HEK293T (cell line): Measurements from ENCODE around the gene SAFB.

ENCODE experiments used
- CTCF ChIA-PET: fragments of 350-600 bp; formaldehyde crosslinking; extraction: SDS; loops from one replicate; lab custom pipeline; 2021; ENCODE audit warnings: antibody characterized with exemption, inconsistent platforms; lab: Yijun Ruan, JAX
- POLR2A ChIA-PET: fragments of 350-600 bp; formaldehyde crosslinking; extraction: SDS; loops from one replicate; lab custom pipeline; 2020; ENCODE audit warnings: antibody characterized with exemption, inconsistent platforms; lab: Yijun Ruan, JAX
- DNase-seq: peaks from one replicate; pipeline ENCODE4 v3.0.0; 2012; ENCODE audit warnings: mixed read lengths; ENCODE audit errors: extremely low spot score
- ARNT ChIP-seq: fragments of 450-650 bp; IDR thresholded peaks from 2 replicates; pipeline ENCODE4 v1.6.1; 2017; ENCODE audit warnings: mild to moderate bottlenecking
- BHLHE40 ChIP-seq: fragments of 450-650 bp; IDR thresholded peaks from 2 replicates; pipeline ENCODE4 v1.6.1; 2016; ENCODE audit warnings: mild to moderate bottlenecking, moderate library complexity, borderline replicate concordance
- CTBP1 ChIP-seq: fragments of 450-650 bp; IDR thresholded peaks from 2 replicates; pipeline ENCODE4 v1.6.1; 2016; ENCODE audit warnings: borderline replicate concordance
- ELF4 ChIP-seq: fragments of 450-650 bp; IDR thresholded peaks from 2 replicates; pipeline ENCODE4 v1.6.1; 2017; ENCODE audit warnings: antibody characterized with exemption
- FOXA1 ChIP-seq: fragments of 450-650 bp; IDR thresholded peaks from 2 replicates; pipeline ENCODE4 v1.6.1; 2016; ENCODE audit warnings: mild to moderate bottlenecking
- FOXK2 ChIP-seq: fragments of 450-650 bp; IDR thresholded peaks from 2 replicates; pipeline ENCODE4 v1.6.1; 2016; ENCODE audit warnings: mild to moderate bottlenecking
- FOXM1 ChIP-seq: fragments of 450-650 bp; IDR thresholded peaks from 2 replicates; pipeline ENCODE4 v1.6.1; 2017; ENCODE audit warnings: mild to moderate bottlenecking, borderline replicate concordance
- HDGF ChIP-seq: fragments of 450-650 bp; IDR thresholded peaks from 2 replicates; pipeline ENCODE4 v1.6.1; 2017; ENCODE audit warnings: antibody characterized with exemption, borderline replicate concordance
- L3MBTL2 ChIP-seq: fragments of 450-650 bp; conservative IDR thresholded peaks from 2 replicates; pipeline ENCODE4 v1.6.1; 2016; ENCODE audit warnings: mild to moderate bottlenecking
- LEF1 ChIP-seq: fragments of 450-650 bp; IDR thresholded peaks from 2 replicates; pipeline ENCODE4 v1.6.1; 2017; ENCODE audit warnings: mild to moderate bottlenecking, borderline replicate concordance
- NFRKB ChIP-seq: fragments of 450-650 bp; IDR thresholded peaks from 2 replicates; pipeline ENCODE4 v1.6.1; 2016; ENCODE audit warnings: mild to moderate bottlenecking, moderate library complexity
- PKNOX1 ChIP-seq: fragments of 450-650 bp; IDR thresholded peaks from 2 replicates; pipeline ENCODE4 v1.6.1; 2016
- SP1 ChIP-seq: fragments of 450-650 bp; IDR thresholded peaks from 2 replicates; pipeline ENCODE4 v1.6.1; 2017
- SUZ12 ChIP-seq: fragments of 450-650 bp; IDR thresholded peaks from 2 replicates; pipeline ENCODE4 v1.6.1; 2016; ENCODE audit warnings: mild to moderate bottlenecking
- TARDBP ChIP-seq: fragments of 450-650 bp; IDR thresholded peaks from 2 replicates; pipeline ENCODE4 v1.6.1; 2016
- ZNF384 ChIP-seq: fragments of 450-650 bp; IDR thresholded peaks from 2 replicates; pipeline ENCODE4 v1.6.1; 2016

The SAFB gene

GRCh38 chr19:5627395-5627904 is 4.6 kb downstream of the SAFB start:
- TF ChIP-seq PKNOX1, result no peak
- ChIA-PET CTCF (no interaction called here), POLR2A (interaction anchor here (0.9 kb wide), 1 partner anchor 62 kb away, joined by 3 read pairs; the partner anchor contains the start of gene RPL36)
- DNase-seq, result no peak

GRCh38 chr19:5628461-5628860 is 5.6 kb downstream of the SAFB start:
- no peak for DNase-seq
- CTCF ChIA-PET, result no interaction called here
- POLR2A ChIA-PET, result no interaction called here
- TF ChIP-seq L3MBTL2, result no peak

GRCh38 chr19:5628919-5629481 is 6.1 kb downstream of the SAFB start:
- ChIA-PET POLR2A (interaction anchor here (0.9 kb wide), 1 partner anchor 61 kb away, joined by 5 read pairs; the partner anchor contains the start of gene RPL36), CTCF (no interaction called here)
- no peak for TF ChIP-seq SP1
- no peak for TF ChIP-seq BHLHE40
- TF ChIP-seq ARNT, result no peak
- no peak for TF ChIP-seq TARDBP
- TF ChIP-seq CTBP1, result no peak
- TF ChIP-seq LEF1, result no peak
- TF ChIP-seq ZNF384, result no peak
- TF ChIP-seq SUZ12, result no peak
- TF ChIP-seq ELF4, result no peak
- TF ChIP-seq NFRKB, result no peak
- TF ChIP-seq FOXM1, result no peak
- TF ChIP-seq PKNOX1, result no peak
- TF ChIP-seq FOXA1, result no peak
- TF ChIP-seq L3MBTL2, result no peak
- TF ChIP-seq HDGF, result no peak
- no peak for TF ChIP-seq FOXK2
- no peak for DNase-seq

GRCh38 chr19:5631567-5632240 is 8.8 kb downstream of the SAFB start:
- ChIA-PET CTCF (interaction anchor here (0.9 kb wide), 1 partner anchor 19 kb away, joined by 3 read pairs; no protein-coding TSS in a partner anchor), POLR2A (interaction anchor here (1.4 kb wide), 1 partner anchor 9 kb away, joined by 5 read pairs; the partner anchor contains the start of genes SAFB and SAFB2)
- TF ChIP-seq ARNT (no peak), LEF1 (no peak), FOXA1 (no peak), PKNOX1 (no peak), SUZ12 (no peak), L3MBTL2 (no peak), NFRKB (no peak), BHLHE40 (no peak), HDGF (no peak), FOXM1 (no peak), CTBP1 (no peak), SP1 (no peak)
- no peak for DNase-seq

GRCh38 chr19:5632241-5632612 is 9.3 kb downstream of the SAFB start:
- ChIA-PET CTCF (no interaction called here), POLR2A (no interaction called here)
- no peak for DNase-seq
- TF ChIP-seq SP1, result no peak
- no peak for TF ChIP-seq LEF1
- TF ChIP-seq FOXK2, result no peak
- TF ChIP-seq SUZ12, result no peak
- TF ChIP-seq NFRKB, result no peak
- TF ChIP-seq ELF4, result no peak
- no peak for TF ChIP-seq FOXM1
- TF ChIP-seq ARNT, result no peak
- no peak for TF ChIP-seq PKNOX1
- no peak for TF ChIP-seq HDGF
- TF ChIP-seq CTBP1, result no peak
- no peak for TF ChIP-seq FOXA1
- no peak for TF ChIP-seq L3MBTL2
- no peak for TF ChIP-seq BHLHE40
- TF ChIP-seq ZNF384, result no peak
- TF ChIP-seq TARDBP, result no peak

GRCh38 chr19:5632657-5633056 is 9.8 kb downstream of the SAFB start:
- ChIA-PET POLR2A (no interaction called here), CTCF (no interaction called here)
- DNase-seq, result no peak
- TF ChIP-seq BHLHE40, result no peak
- TF ChIP-seq FOXA1, result no peak
- no peak for TF ChIP-seq SUZ12
- TF ChIP-seq ZNF384, result no peak
- no peak for TF ChIP-seq FOXK2
- no peak for TF ChIP-seq L3MBTL2
- no peak for TF ChIP-seq NFRKB
- no peak for TF ChIP-seq TARDBP
- no peak for TF ChIP-seq ELF4
- no peak for TF ChIP-seq SP1
- no peak for TF ChIP-seq FOXM1
- no peak for TF ChIP-seq PKNOX1
- no peak for TF ChIP-seq CTBP1
- no peak for TF ChIP-seq ARNT
- no peak for TF ChIP-seq LEF1
- no peak for TF ChIP-seq HDGF
